GM12865 (cell line): ENCODE data around the gene KIF26B.
"Not testable (repeated sequence)": the region's sequence is repeated elsewhere in the genome, so short reads cannot be mapped to it uniquely, and the experiment has no call there.

Experiments used
- DNase-seq: peaks from one replicate; pipeline ENCODE4 v3.0.0; 2010; ENCODE audit warnings: low read depth
- H3K4me3 ChIP-seq: 2 replicates; pipeline ENCODE4 v1.5.1; 2011; ENCODE audit warnings: mild to moderate bottlenecking, low read depth, low read length, control low read depth
- TF ChIP-seq, protein P1 (sequence below): IDR thresholded peaks from 2 replicates; pipeline ENCODE4 v1.5.1; 2011; ENCODE audit warnings: low read length, control low read depth, low read depth, inconsistent platforms; ENCODE audit not compliant: insufficient read depth; ENCODE audit errors: missing control alignments

The KIF26B gene

DNA sequence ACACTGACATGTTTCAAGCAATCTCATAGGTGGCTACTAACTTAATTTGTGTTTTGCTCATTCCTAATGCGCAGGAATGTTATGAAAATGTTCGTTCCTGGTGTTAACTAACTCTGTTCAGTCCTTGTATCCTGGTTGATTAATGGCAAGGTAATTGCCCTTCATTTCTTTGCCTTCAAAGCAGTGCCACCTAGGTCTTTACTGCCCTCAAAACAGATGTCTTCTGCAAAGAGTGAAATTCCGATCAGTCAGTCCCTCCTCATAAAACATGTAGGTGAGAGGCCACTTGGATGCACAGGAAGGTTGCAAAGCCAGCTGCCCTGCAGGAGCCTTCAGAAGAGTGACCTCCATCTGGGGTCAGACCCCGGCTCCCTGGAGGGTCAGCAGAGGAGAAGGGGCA, 179.4 kb downstream of the KIF26B start:
- no peak overlapping the region for H3K4me3 ChIP-seq
- TF ChIP-seq, protein P1, sequence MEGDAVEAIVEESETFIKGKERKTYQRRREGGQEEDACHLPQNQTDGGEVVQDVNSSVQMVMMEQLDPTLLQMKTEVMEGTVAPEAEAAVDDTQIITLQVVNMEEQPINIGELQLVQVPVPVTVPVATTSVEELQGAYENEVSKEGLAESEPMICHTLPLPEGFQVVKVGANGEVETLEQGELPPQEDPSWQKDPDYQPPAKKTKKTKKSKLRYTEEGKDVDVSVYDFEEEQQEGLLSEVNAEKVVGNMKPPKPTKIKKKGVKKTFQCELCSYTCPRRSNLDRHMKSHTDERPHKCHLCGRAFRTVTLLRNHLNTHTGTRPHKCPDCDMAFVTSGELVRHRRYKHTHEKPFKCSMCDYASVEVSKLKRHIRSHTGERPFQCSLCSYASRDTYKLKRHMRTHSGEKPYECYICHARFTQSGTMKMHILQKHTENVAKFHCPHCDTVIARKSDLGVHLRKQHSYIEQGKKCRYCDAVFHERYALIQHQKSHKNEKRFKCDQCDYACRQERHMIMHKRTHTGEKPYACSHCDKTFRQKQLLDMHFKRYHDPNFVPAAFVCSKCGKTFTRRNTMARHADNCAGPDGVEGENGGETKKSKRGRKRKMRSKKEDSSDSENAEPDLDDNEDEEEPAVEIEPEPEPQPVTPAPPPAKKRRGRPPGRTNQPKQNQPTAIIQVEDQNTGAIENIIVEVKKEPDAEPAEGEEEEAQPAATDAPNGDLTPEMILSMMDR, result no peak
- DNase-seq, result no peak

DNA sequence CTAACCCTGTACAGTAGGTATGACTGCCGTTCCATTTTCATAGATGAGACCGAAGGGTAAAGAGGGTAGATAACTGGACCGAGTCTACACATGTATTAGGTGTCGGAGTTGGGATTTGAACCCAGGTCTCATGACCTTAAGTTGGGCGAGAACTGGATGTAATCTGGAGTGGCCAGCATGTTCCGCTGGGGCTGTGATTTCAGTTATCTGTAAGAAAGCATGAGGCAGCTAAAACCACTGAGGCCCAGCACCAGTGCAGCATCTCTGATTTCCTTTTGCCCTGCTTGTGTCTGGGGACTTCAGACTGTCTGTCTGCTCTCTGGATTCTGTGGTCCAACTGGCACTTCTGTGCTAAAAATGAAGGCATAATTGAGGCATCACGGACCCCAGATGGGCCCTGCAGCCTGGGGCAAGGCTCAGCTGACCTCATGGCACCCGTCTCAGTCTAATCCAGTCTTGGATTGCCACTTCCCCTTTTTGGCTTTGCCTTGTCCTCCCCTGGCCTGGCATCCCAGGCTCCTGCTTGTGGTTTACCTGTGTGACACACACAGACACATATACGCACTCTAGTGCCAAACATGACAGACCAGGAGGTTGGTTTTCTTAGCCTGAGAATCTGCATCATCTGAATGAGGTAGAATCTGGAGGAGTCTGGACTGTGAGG, 180.2 kb downstream of the KIF26B start:
- TF ChIP-seq, protein P1, result no peak
- DNase-seq, result no peak
- H3K4me3 ChIP-seq, result no peak overlapping the region

DNA sequence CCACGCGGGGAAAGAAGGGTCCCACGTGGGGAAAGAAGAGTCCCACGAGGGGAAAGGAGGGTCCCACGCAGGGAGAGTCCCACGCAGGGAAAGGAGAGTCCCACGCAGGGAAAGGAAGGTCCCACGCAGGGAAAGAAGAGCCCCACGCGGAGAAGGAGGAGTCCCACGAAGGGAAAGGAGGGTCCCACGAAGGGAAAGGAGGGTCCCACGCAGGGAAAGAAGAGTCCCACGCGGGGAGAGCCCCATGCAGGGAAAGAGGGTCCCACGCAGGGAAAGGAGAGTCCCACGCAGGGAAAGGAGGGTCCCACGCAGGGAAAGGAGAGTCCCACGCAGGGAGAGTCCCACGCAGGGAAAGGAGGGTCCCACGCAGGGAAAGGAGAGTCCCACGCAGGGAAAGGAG, 180.9 kb downstream of the KIF26B start:
- not testable (repeated sequence) for DNase-seq, H3K4me3 ChIP-seq

DNA sequence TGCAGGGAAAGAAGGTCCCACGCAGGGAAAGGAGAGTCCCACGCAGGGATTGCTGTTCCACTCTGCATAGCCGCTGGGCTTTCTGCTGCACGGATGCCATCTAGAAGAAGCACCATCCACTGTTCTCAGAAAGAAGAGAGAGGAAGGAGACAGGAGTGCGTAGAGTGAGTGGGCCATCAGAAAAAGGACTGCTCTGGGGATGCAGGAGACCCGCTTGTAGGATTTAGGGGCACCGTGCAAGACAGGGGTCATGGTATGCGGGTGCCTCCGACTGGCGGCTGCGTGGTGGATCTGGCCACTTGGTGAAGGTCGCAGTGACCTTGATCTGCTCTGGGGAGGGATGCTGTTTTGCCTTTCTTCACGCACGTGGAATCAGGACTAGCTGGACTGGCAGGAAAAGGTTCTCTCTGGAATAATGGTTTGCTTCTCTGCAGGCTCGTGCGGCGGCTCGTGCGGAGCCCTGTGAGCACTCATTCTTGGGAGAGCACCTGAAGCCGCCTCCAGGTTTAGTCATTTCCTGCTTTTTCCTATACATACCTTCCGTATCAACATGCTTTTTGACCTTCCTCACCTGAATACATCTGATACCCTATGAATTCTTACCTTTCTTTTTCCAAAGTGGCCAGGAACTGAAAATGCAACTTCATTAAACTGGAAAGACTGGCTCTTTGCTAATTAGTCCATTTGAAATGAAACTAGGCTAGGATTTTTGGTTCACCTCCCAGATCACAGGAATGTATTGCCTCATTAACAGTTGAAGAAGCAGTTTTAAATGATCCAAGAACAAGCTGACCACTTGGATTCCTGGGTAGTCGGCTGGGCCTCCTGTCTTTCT, 181.6 kb downstream of the KIF26B start:
- H3K4me3 ChIP-seq, result no peak overlapping the region
- no peak for DNase-seq
- TF ChIP-seq, protein P1, result no peak

DNA sequence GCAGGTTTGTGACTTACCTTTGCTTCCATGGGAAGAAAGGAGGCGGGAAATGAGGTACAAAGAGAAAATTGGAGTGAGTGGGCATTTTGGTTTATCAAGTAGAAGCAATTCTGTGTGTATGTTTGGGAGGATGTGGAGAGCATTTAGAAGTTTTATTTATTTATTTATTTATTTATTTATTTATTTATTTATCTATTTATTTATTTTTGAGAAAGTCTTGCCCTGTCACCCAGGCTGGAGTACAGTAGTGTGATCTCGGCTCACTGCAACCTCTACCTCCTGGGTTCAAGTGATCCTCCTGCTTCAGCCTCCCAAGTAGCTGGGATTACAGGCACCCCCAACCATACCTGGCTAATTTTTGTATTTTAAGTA, 182.2 kb downstream of the KIF26B start:
- not testable (repeated sequence) for DNase-seq

DNA sequence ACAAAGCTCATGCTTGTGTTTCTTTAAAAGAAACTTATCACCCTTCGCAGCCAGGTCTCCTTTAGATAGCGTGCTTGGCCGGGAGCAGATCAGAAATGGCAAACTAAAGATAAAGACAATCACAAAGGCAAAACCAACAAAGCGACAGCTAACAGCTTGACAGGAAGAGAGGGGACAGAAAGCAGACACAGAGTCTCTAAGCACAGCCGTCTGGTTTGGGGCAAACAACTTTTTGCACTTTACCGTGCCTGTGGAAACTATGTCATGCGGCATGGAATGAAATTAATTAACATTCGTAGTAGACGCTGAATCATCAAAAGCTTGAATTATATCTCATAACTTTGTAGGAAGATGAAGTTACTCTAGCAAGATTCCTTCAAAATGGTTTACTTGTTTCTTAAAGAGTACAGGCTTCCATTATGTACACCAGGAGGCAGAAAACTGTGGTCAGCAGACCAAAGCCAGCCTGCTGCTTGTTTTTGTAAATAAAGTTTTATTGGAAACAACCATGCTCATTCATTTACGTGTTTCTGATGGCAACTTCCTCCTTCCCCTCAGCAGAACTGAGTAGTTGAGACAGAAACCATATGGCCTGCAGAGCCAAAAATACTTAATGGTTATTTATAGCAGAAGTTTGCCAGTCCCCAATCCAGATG, 183.2 kb downstream of the KIF26B start:
- TF ChIP-seq, protein P1, result no peak
- no peak overlapping the region for H3K4me3 ChIP-seq
- no peak for DNase-seq

More for the DNA sequence above, 182.2 kb downstream of the KIF26B start:
- H3K4me3 ChIP-seq, result not testable (repeated sequence)

DNA sequence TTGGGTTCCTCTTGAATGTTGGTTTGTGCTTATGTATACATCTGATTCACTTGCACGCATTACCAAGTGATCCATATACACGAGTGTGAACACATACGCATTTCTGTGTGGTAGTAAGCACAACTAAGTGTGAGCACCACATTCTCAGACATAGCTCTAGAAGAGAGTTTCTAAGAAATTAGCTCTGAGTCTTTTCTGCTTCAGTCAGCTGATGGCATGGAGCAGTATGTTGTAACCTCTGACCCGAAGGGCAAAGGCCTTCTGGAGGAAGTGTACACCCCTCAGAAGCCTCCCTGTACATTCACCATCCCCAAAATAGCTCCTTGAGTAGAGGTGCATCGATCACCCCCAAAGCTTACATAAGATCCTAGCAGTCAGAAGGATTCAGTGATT, 183.7 kb downstream of the KIF26B start:
- no peak overlapping the region for H3K4me3 ChIP-seq
- TF ChIP-seq, protein P1, result no peak
- DNase-seq, result no peak
